Umbilical cord (tissue), 2 donors: ENCODE results near the gene POLK. TPM values are rescaled to one million over a fixed set of nuclear protein-coding genes. Genes with fewer than 3 reads are reported as not detected.
"Not testable (repeated sequence)": the region's sequence is repeated elsewhere in the genome, so short reads cannot be mapped to it uniquely, and the experiment has no call there.

ENCODE experiments used
- DNase-seq: peaks from one replicate; pipeline ENCODE4 v3.0.0-alpha.2; 2015; ENCODE audit warnings: low spot score
- total RNA-seq: library from RNA; depleted of rRNA; stranded (reverse); fragments of >200 nt; gene quantifications from one replicate; pipeline ENCODE4 v1.2.3, GENCODE V29; 2014; ENCODE audit warnings: low replicate concordance; ENCODE audit not compliant: insufficient read depth

Gene POLK
- total RNA-seq, 1 donor from 2014 or later: 82.8 TPM

DNA sequence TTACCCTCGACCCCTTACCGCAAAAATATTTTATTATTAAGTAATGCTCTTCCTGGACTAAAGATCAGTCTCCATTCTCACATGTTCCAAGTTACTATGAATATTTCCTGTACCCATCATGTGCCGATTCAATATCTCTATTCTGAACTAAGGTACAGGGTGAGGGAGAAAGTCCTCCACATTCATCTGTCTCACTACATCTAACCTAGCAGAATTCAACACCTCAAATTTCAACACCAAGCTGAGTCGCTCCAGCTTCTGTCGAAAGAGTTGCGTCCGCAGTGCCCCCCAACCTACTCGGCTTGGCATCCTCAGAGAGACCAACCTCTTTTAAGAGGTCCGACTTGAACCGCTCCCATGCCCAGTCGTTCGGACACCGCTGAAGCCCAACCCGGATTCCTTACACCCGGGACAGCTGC, 1.3 kb upstream of the POLK start:
- DNase-seq: peak; percentile 47

DNA sequence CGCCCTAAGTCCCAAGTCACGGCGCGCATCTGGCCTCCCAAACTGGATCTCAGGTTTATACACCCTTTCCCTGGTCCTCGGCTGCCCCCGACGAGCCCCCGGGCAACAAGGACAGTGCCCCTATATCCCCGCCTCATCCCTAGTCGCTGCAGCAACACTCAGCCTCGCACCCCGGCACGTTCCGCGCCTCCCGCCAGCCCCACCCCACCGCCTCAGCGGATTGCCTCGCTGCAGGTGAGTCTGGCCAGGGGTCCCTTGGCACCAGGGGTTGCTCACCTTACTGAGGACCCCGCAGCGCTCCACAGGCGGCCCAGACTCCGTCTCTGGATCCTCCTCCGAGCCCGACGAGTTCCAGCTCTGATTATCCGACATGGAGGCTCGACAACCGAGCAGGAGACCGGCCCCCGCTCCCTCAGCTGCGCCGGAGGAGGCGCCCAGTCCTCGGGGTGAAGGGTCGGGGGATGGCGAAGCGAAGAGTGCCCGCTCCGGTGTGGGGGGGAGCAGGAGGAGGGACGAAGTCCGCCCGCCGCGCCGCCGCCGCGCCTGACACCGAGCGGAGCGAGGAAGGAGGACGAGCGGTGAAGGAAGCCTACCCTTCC, 756 bp upstream of the POLK start:
- no peak for DNase-seq

DNA sequence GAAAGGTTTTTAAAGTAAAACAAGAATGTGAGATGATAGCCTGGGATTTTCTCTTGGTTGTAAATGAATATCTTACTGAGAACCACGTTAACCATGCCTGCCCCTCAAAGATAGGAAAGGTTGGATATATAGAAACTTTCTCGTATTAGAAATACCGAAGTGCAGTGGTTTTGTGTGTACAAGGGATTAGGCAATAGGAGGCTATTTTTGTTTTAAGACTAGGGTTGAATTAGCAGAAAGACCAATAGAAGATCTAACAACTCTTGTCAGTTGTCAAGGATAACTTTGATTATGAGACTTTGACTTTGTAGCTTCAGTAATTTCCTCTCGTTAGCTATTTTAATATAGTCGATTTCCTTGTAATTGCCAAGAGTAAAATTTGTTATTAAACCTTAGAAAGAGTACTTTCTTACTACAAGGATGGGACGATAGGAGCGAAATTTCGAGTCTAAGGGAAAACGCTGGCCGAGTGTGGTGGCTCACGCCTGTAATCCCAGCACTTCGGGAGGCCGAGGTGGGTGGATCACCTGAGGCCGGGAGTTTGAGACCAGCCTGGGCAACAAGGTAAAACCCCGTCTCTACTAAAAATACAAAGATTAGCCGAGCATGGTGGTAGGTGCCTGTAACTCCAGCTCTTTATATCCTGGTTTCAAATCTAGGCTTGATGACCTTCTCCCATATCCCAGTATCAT, 838 bp downstream of the POLK start:
- DNase-seq: no peak

DNA sequence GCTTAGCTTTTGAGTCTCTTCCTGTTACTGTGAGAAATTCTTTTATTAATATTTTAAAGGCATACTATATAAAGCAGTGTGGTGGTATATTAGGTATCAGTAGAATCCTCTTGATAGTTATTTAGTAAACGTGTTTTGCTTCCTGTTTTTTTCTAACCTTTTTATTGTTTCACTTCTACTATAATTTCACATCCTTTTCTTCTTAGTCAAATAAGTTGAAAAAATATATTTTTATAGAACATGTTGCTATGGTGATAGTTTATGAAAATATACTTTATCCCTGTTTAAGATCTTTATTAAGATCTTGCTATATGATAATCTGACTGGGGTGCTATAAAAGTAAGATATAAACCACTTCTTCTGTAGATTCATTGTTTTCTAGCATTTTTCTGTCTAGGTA, 2.1 kb downstream of the POLK start:
- DNase-seq: no peak

DNA sequence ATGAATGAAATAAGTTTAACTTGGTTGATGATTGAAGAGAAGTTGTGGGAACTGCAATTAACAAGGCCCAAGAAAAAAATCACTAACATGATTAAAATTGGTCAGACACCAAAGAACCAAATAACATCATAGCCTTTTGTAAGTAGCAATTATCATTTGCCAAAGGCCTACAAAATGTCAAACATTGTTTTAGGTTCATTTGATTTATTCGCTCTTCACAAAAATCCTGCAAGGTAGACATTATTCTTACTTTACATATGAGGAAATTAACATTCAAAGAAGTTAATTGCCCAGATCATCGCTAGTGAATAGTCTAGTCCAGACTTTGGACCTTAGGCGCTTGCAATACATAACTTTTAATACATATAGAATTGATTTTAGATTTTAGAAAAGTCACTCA, 2.6 kb downstream of the POLK start:
- DNase-seq: no peak

DNA sequence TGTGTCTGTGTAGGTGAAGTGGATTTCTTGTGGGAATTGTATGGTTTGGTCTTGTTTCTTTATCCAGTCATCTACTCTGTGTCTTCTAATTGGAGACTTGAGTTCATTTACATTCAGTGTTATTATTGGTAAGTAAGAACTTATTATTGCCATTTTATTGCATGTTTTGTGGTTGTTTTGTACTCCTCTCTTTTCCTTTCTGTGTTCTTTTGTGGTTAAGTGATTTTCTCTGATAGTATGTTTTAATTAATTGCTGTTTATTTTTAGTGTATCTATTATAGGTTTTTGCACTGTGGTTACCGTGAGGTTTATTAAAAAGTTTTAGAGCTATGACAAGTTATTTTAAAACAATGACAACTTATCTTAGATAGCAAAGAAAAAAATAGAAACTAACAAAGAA, 8.1 kb downstream of the POLK start:
- no peak for DNase-seq

DNA sequence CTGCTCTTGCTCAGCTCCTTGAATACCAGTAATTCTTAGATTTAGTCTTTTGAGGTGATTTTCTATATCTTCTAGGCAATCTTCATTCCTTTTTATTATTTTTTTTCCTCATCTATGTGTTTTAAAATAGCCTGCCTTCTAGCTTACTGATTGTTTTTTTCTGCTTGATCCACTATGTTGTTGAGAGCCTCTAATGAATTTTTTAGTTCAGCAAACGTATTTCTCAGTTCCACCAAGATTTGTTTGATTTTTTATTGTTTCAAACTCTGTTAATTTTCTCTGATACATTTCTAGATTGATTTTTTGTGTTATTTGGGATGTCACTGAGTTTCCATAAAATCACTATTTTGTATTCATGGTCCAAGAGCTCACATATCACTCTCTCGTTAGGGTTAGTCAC, 9.5 kb downstream of the POLK start:
- DNase-seq: no peak

DNA sequence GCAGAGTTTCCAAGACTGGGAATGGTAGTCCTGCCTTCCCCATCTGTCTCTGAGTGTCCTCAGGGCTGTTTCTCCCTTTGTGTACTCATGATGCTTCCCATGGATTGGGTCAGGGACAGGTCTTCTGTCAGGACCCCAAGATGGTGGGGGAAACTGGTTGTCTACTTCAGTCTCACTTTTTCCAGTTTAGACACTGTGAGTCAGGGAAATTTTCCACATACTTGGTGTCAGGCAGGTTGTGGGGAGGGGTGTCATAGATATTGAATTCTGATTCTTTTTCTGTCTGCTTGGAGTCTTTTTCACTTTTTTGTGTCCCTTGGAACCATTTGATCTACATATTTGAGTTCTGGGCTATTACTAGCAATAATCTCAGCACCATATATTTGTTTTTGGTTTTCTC, 10.3 kb downstream of the POLK start:
- no peak for DNase-seq

DNA sequence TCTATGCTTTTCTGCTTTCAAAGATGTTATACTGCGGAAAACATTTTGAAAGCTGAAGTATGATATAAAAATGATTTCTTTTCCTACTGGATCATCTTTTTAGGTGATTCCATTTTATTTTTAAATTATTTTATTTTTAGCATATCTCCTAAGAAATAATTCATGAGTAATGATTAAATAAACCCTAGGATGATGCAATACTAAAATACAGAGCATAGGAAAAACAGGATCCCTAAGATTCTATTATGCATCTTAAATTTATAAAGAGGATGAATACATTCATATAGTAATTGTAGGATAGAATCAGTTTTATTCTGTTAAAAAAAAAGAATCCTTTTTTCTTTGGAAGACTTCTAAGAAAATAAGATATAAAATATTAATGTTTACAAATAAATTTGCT, 10.9 kb downstream of the POLK start:
- no peak for DNase-seq

DNA sequence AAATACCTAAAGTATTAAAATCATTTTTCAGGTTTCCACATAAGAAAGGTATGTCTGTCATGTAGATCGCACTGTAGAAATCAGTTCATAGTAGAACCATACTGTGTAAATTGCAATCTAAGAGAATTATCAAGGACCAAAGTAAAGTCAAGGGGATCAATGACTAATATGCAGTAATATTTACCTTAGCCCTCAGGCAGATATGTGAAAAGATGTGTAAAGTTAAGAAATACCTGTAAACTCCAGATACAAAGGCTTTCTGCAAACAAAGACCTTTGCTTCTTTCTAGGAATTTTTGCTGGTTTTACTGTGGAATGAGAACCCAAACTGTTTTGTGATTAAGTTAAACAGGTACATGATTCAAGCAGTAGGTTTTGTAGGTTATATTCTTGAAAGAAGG, 11.6 kb downstream of the POLK start:
- no peak for DNase-seq

DNA sequence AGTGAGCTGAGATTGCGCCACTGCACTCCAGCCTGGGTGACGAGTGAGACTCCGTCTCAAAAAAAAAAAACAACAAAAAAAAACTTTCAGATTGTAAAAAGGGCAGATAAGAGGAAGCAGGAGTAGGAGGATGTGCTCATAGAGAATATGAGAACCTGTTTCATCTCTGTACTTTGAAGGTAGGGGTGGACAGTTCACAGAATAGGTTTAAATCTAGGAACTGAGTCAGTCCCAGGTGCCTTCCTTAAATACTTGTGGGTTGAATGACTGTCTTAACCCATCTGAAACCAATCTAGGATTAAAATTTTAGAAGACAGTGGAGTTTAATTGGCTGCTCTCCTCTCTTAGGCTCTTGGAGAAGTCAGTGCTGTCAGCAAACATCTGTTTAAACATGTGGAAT, 12.4 kb downstream of the POLK start:
- no peak for DNase-seq

DNA sequence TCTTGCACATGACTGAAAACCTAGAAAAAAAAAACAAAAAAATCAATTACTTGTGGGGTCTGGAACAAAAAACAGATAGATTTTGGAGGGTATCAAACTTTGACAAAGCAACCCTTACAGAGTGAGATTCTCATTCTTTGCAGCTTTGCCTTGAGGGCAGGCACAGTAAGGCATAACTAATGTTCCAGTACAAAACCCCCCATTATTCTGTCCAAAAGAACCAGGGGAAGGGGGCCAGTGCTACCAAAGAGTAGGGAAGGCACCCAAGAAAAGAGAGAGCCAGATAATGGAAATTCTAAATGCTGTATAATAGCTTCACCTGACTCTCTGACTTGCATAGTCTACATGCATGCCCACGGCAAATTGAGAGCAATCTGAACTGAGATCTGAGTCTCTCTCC, 12.9 kb downstream of the POLK start:
- DNase-seq: no peak

DNA sequence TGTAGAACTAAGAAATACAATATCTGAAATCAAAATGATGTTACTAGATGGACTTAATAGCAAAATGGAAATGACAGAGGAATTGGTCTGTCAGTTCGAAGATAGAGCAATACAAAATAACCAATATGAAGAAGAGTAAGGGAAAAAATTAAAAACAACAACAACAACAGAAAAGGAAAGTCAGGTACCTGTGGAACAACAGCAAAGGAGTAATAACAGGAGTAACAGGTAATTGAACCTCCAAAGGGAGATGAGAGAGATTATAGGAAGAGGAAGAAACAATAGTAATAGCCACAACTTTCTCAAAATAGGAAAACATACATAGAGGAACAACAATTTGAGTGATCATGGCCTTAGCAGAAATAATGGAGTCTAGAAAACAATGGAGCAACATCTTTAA, 13.7 kb downstream of the POLK start:
- no peak for DNase-seq

DNA sequence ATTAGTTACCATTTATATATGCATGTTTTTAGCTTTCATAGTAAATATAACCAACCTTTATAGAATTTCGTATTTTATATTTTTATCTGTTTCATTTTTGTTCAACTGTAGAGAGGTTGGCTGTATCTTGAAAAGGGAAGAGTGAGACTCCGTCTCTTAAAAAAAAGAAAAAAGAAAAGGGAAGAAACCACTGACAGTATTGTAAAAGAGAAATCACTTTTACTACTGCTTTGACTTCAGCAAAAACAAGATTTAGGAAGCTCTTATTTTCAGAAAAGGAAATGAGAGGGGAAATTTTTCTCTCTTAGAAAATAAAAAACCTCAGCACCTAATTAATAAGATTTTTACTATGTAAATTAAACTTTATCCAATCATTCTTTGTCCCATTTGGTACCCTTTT, 14.4 kb downstream of the POLK start:
- no peak for DNase-seq

DNA sequence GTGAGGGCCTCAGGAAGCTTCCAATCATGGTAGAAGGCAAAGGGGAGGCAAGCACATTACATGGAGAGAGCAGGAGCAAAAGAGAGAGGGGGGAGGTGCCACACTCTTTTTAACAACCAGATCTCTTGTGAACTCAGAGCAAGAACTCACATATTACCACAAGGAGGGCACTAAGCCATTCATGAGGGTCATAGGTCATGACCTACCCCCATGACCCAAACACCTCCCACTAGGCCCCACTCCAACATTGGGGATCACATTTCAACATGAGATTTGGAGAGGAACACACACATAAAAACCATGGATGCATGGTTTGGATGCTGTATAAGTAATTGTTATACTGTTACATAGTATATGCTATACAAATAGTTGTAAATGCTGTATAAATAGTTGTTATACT, 17.5 kb downstream of the POLK start:
- DNase-seq: no peak

DNA sequence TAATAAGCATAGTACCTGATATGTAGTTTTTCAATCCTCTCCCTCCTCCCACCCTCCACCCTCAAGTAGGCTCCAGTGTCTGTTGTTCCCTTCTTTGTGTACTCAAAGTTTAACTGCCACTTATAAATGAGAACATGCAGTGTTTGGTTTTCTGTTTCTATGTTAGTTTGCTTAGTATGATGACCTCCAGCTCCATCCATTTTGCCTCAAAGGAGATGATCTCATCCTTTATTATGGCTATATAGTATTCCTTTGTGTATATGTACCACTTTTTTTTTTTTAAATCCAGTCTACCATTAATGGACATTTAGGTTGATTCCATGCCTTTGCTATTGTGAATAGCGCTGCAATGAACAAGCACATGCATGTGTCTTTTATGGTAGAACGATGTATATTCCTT, 20.5 kb downstream of the POLK start:
- DNase-seq: no peak

DNA sequence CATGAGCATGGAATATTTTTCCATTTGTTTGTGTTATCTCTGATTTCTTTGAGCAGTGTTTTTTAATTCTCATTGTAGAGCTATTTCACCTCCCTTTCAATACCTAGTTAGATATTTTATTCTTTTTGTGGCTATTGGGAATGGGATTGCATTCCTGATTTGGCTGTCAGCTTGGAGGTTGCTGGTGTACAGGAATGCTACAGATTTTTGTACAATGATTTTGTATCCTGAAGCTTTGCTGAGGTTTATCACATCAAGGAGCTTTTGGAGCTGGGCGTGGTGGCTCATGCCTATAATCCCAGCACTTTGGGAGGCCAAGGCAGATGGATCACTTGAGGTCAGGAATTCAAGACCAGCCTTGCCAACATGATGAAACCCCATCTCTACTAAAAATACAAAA, 22.0 kb downstream of the POLK start:
- not testable (repeated sequence) for DNase-seq

DNA sequence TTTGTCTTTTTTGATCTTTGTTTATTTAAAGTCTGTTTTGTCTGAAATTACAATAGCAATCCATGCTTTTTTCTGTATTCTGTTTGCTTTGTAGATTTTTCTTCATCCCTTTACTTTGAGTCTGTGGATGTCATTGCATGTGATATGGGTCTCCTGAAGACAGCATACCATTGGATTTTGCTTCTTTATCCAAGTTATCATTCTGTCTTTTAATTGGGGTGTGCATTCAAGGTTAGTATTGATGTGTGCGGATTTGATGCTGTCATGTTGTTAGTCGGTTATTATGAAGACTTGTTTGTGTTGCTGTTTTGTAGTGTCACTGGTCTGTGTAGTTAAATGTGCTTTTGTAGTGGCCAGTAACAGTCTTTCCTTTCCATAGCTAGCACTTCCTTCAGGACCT, 23.0 kb downstream of the POLK start:
- DNase-seq: no peak

DNA sequence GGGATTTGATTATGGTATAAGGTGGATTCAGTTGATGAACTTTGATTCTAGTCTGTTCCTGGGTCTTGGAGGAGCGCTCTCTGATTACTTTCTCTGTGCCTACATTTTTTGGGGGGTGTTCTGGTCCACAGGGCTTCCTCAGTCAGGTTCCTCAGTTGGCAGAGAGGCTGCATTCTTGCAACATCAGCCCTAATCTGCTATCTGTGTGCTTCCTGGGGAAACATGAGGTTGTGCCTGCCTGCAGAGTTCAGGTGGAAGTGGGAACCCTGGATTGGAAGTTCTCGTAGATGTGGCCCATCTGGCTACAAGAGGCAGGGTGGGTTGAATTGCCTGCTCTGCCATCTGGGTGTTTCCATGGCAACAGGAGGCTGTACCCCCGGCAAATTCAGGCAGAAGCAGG, 24.5 kb downstream of the POLK start:
- DNase-seq: no peak

DNA sequence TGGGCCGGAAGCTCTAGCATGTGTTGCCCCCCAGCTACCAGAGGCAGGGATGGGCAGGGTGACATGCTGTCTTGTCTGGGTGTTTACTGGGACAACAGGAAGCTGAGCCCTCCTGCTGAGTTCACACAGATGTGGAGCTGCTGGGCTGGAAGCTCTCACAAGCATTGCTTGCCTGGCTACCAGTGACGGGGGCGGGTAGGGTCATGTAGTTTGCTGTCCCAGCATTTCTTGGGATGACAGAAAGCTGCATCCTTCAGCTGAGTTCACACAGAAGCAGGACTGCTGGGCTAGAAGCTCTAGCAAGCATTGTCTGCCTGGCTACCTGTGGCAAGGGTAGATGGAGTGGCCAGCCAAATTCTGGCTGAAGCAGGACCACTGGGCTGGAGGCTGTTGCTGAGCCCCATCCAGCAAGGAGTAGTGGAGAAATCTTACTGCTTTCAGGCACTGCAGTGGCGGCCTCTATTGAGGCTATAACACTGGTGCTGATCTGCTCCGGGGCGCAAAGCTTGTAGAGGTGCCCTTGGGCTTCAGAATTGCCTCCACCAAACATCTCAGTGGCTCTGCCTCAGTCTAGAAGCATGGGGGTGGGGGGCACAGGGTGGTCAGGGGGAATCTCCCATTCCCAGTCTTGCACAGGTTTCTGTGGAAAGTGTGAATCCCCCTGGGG, 25.1 kb downstream of the POLK start:
- DNase-seq: no peak

DNA sequence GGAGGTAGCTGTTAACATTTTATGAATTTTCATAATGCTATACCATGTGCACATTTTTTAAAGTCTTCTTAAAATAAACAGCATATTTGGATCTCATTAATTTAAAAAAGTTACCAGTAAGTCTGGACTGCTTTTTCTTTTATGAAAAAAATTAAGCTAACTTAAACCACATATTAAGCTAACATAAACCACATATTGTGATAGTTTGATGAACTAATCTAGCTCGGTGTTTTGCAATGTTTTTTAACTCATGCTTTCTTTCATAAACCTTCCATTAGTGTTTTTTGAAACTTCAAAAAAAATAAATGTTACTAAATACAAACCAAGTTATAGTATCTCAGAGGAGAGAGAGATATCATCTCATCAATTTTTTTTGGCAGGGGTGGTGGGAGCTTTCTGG, 26.5 kb downstream of the POLK start:
- no peak for DNase-seq

DNA sequence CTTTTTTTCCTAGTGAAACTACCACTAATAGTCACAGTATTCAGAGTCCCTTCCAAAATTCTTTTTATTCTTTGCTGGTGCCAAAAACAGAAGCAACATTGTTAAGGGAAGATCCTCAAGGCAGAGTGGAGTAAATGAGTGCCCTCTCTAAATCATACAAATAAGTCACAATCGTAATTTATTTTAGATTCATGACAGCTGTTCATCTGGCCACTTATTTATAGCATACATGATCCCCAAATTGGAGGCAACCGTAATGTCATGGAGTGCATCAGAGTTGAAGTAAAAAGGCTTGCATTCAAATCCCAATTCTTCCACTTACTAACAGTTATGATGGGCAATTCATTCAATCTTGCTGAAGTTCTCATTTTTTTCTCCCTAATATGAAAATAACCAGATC, 33.4 kb downstream of the POLK start:
- no peak for DNase-seq

DNA sequence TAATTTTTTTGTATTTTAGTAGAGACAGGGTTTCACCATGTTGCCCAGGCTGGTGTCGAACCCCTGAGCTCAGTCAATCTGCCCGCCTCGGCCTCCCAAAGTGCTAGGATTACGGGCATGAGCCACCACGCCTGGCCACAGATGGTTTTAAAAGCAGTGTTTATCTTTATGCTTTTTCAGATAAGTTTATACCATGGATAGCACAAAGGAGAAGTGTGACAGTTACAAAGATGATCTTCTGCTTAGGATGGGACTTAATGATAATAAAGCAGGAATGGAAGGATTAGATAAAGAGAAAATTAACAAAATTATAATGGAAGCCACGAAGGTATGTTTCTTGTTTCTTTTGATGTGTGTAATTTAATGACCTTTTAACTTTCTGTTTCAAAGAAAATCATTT, 35.1 kb downstream of the POLK start:
- DNase-seq: no peak
